HCT116 (cell line): ENCODE measurements around the gene MACROD1. TPM values are rescaled to one million over a fixed set of nuclear protein-coding genes. Genes with fewer than 3 reads are reported as not detected.

Experiments used
- ATAC-seq: fragments of 200-7000 bp; cut with Tn5 transposase; 2 replicates; pipeline ENCODE4 v1.9.1; 2020; ENCODE audit warnings: mild to moderate bottlenecking, moderate library complexity
- BruUV-seq: library from RNA; stranded (reverse); fragments of 400-500 nt; replicated peaks from 2 replicates; lab custom pipeline; 2021; lab: Mats Ljungman, UMichigan
- CTCF ChIA-PET: fragments of 300-600 bp; sonication (Branson Sonifier 250); formaldehyde crosslinking; loops from one replicate; lab custom pipeline; 2021; ENCODE audit warnings: antibody characterized with exemption; lab: Charles Lee
- POLR2A ChIA-PET: fragments of 300-600, 350-600 bp; sonication (Branson Sonifier 250); formaldehyde crosslinking; loops from one replicate; lab custom pipeline; 2021; ENCODE audit warnings: antibody characterized with exemption; lab: Charles Lee
- RAD21 ChIA-PET, 2 experiments: fragments of 300-600 bp; sonication (Branson Sonifier 250); formaldehyde crosslinking; loops; one replicate each; lab custom pipeline; 2023; ENCODE audit warnings: low total read pairs in 2 of 2; ENCODE audit not compliant: uncharacterized antibody in 2 of 2, unreplicated experiment in 2 of 2, low non-redundant PET in 1 of 2; lab: Charles Lee
- DNase-seq: peaks from one replicate; pipeline ENCODE4 v3.0.0-alpha.2; 2010; ENCODE audit warnings: low read depth, low spot score
- H2AFZ ChIP-seq: fragments of 200-600 bp; shearing (Covaris generic), sonication (generic); 2 replicates; pipeline ENCODE4 v1.6.1; 2017; ENCODE audit warnings: low read depth, mixed run types, mixed read lengths, antibody characterized with exemption, low read length; ENCODE audit not compliant: poor library complexity, severe bottlenecking
- H3K27ac ChIP-seq: 2 replicates; pipeline ENCODE4 v1.5.1; 2012; ENCODE audit warnings: low read depth, low read length
- H3K27me3 ChIP-seq: fragments of 200-600 bp; sonication (generic); 2 replicates; pipeline ENCODE4 v1.6.1; 2016; ENCODE audit warnings: mixed run types, low read length, mixed read lengths; ENCODE audit not compliant: insufficient read depth
- H3K36me3 ChIP-seq, 2 experiments: fragments of 200-500 bp in 1 of 2; fragments of 200-600 bp in 1 of 2; sonication (Bioruptor generic) in 1 of 2; sonication (generic) in 1 of 2; 2 replicates each; pipeline versions ENCODE4 v1.5.1 to v1.6.1; 2014 to 2016; ENCODE audit warnings: low read length in 2 of 2, inconsistent platforms in 1 of 2, mixed read lengths in 1 of 2, mixed run types in 1 of 2; ENCODE audit not compliant: insufficient read depth in 2 of 2, control insufficient read depth in 1 of 2
- H3K4me1 ChIP-seq, 2 experiments: fragments of 200-600 bp in 1 of 2; sonication (generic) in 1 of 2; 2 replicates each; pipeline versions ENCODE4 v1.5.1 to v1.6.1; 2012 to 2017; ENCODE audit warnings: low read length in 2 of 2, inconsistent platforms in 1 of 2, mild to moderate bottlenecking in 1 of 2, mixed read lengths in 1 of 2, mixed run types in 1 of 2, moderate library complexity in 1 of 2; ENCODE audit not compliant: insufficient read depth in 2 of 2, control insufficient read depth in 1 of 2
- H3K4me2 ChIP-seq: fragments of 200-600 bp; sonication (generic); 2 replicates; pipeline ENCODE4 v1.6.1; 2017; ENCODE audit warnings: mixed run types, low read length, mixed read lengths
- H3K4me3 ChIP-seq, 2 experiments: fragments of 200-600 bp in 1 of 2; sonication (generic) in 1 of 2; replicated peaks in 1 of 2; 2 replicates each; pipeline ENCODE4 v1.5.1; 2011 to 2016; ENCODE audit warnings: low read length in 2 of 2, control low read depth in 1 of 2, low read depth in 1 of 2, mild to moderate bottlenecking in 1 of 2, mixed read lengths in 1 of 2, mixed run types in 1 of 2
- H3K79me2 ChIP-seq: fragments of 200-600 bp; sonication (generic); 2 replicates; pipeline ENCODE4 v1.6.1; 2017; ENCODE audit warnings: mild to moderate bottlenecking, mixed run types, low read length, moderate library complexity, mixed read lengths; ENCODE audit not compliant: insufficient read depth
- H3K9ac ChIP-seq: fragments of 200-600 bp; sonication (generic); 2 replicates; pipeline ENCODE4 v1.6.1; 2016; ENCODE audit warnings: low read length, mixed read lengths
- H3K9me2 ChIP-seq: fragments of 200-600 bp; sonication (generic), shearing (Covaris generic); 2 replicates; pipeline ENCODE4 v1.6.1; 2017; ENCODE audit warnings: mixed run types, mild to moderate bottlenecking, moderate library complexity; ENCODE audit not compliant: insufficient read depth
- H3K9me3 ChIP-seq, 2 experiments: fragments of 200-500 bp in 1 of 2; fragments of 200-600 bp in 1 of 2; sonication (Bioruptor generic) in 1 of 2; sonication (generic) in 1 of 2; 2 replicates each; pipeline ENCODE4 v1.6.1; 2014 to 2017; ENCODE audit warnings: low read length in 2 of 2, mixed read lengths in 2 of 2, inconsistent platforms in 1 of 2, low read depth in 1 of 2, mild to moderate bottlenecking in 1 of 2, mixed run types in 1 of 2, moderate library complexity in 1 of 2; ENCODE audit not compliant: control insufficient read depth in 1 of 2, insufficient read depth in 1 of 2
- H4K20me1 ChIP-seq: fragments of 200-600 bp; sonication (generic), shearing (Covaris generic); 2 replicates; pipeline ENCODE4 v1.6.1; 2017; ENCODE audit warnings: mixed run types, mild to moderate bottlenecking, moderate library complexity; ENCODE audit not compliant: insufficient read depth
- EGR1 ChIP-seq: IDR thresholded peaks from 2 replicates; pipeline ENCODE4 v1.6.1; 2012; ENCODE audit warnings: low read depth
- JUND ChIP-seq: IDR thresholded peaks from 2 replicates; pipeline ENCODE4 v1.6.1; 2012
- RAD21 ChIP-seq: IDR thresholded peaks from 2 replicates; pipeline ENCODE4 v1.6.1; 2012; ENCODE audit warnings: low read depth, mild to moderate bottlenecking
- intact Hi-C: fragments of 100-400 bp; cut with micrococcal nuclease; formaldehyde crosslinking; loops from 2 replicates; pipeline ENCODE4 v1.10.0; 2022
- total RNA-seq: library from RNA; stranded (reverse); gene quantifications from one replicate; pipeline ENCODE4 v1.2.1, GENCODE V29; 2021; ENCODE audit not compliant: unreplicated experiment
- TF ChIP-seq, protein P1 (sequence below), 3 experiments: fragments of 200-600 bp in 1 of 3; sonication (generic) in 1 of 3; IDR thresholded peaks in 2 of 3; conservative IDR thresholded peaks in 1 of 3; 2 replicates each; pipeline ENCODE4 v1.5.1; 2012 to 2017; ENCODE audit warnings: low read depth in 2 of 3, low read length in 2 of 3, antibody characterized with exemption in 1 of 3, borderline replicate concordance in 1 of 3, control low read depth in 1 of 3, mild to moderate bottlenecking in 1 of 3, mixed read lengths in 1 of 3, mixed run types in 1 of 3, moderate library complexity in 1 of 3; ENCODE audit not compliant: insufficient read depth in 1 of 3

The MACROD1 gene
- total RNA-seq, 1 experiment from 2014 or later, result 61.1 TPM

- ChIA-PET CTCF (no interaction called here), POLR2A (no interaction called here), RAD21 (no interaction called here)
- Histone ChIP-seq H3K9ac (no peak overlapping the region), H2AFZ (no peak overlapping the region), H3K4me3 (no peak overlapping the region), H3K27ac (no peak overlapping the region), H3K4me1 (peaks cover 21 to 26% of the 10 kb centered on the region in 2 experiments), H3K9me3 (no peaks in the 10 kb centered on the region), H4K20me1 (no peaks in the 10 kb centered on the region; the same call in 1 of the 2 replicates), H3K4me2 (no peak overlapping the region), H3K27me3 (no peaks in the 10 kb centered on the region), H3K36me3 (no peaks in the 10 kb centered on the region), H3K9me2 (no peaks in the 10 kb centered on the region), H3K79me2 (no peaks in the 10 kb centered on the region)
- ATAC-seq, result no peak
- no TSS peak for BruUV-seq
- intact Hi-C loops, result no loop called here
- no peak for DNase-seq
- TF ChIP-seq JUND (no peak), RAD21 (no peak), EGR1 (no peak)
- TF ChIP-seq, protein P1, sequence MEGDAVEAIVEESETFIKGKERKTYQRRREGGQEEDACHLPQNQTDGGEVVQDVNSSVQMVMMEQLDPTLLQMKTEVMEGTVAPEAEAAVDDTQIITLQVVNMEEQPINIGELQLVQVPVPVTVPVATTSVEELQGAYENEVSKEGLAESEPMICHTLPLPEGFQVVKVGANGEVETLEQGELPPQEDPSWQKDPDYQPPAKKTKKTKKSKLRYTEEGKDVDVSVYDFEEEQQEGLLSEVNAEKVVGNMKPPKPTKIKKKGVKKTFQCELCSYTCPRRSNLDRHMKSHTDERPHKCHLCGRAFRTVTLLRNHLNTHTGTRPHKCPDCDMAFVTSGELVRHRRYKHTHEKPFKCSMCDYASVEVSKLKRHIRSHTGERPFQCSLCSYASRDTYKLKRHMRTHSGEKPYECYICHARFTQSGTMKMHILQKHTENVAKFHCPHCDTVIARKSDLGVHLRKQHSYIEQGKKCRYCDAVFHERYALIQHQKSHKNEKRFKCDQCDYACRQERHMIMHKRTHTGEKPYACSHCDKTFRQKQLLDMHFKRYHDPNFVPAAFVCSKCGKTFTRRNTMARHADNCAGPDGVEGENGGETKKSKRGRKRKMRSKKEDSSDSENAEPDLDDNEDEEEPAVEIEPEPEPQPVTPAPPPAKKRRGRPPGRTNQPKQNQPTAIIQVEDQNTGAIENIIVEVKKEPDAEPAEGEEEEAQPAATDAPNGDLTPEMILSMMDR (IDR thresholded peaks at IDR 0.05 in 2 of 3, conservative IDR thresholded peaks at IDR 0.05 in 1 of 3; ENCODE audit: borderline replicate concordance in 1 of 3, insufficient read depth in 1 of 3, low read depth in 2 of 3, low read length in 2 of 3), result peak in 1 of 3 experiments; percentile 29; a peak in 1 of 6 replicates
Observed at GRCh38 chr11:64090806-64091516, 75.0 kb downstream of the MACROD1 start.
